SK-N-SH treated with all-trans-retinoic acid at 6 μM for 48 hours (cell line): ENCODE data around the gene MYEOV.

Source experiments
- ATAC-seq: fragments of 200-7000 bp; cut with Tn5 transposase; 3 replicates; pipeline ENCODE4 v1.9.1; 2020; ENCODE audit warnings: mild to moderate bottlenecking, moderate library complexity
- ARNTL ChIP-seq: fragments of 450-650 bp; formaldehyde crosslinking; IDR thresholded peaks from 2 replicates; pipeline ENCODE4 v1.5.0; 2020; ENCODE audit warnings: low read depth, mild to moderate bottlenecking, moderate library complexity, borderline replicate concordance
- BACH2 ChIP-seq: fragments of 250-450 bp; sonication (Bioruptor Pico); IDR thresholded peaks from 2 replicates; pipeline ENCODE4 v1.9.0; 2021; ENCODE audit warnings: mild to moderate bottlenecking, borderline replicate concordance
- CREB5 ChIP-seq: fragments of 250-450 bp; sonication (Bioruptor Pico); IDR thresholded peaks from 2 replicates; pipeline ENCODE4 v1.5.1; 2020; ENCODE audit warnings: low read depth, mild to moderate bottlenecking, moderate library complexity
- CSDC2 ChIP-seq: fragments of 250-450 bp; sonication (Bioruptor Pico); IDR thresholded peaks from 2 replicates; pipeline ENCODE4 v1.5.0; 2020; ENCODE audit warnings: mild to moderate bottlenecking, moderate library complexity
- ESRRG ChIP-seq: fragments of 250-450 bp; sonication (Bioruptor Pico); IDR thresholded peaks from 2 replicates; pipeline ENCODE4 v1.6.1; 2021; ENCODE audit warnings: mild to moderate bottlenecking
- GLIS3 ChIP-seq: fragments of 250-450 bp; sonication (Bioruptor Pico); IDR thresholded peaks from 2 replicates; pipeline ENCODE4 v1.5.0; 2020; ENCODE audit warnings: mild to moderate bottlenecking, moderate library complexity
- ISL1 ChIP-seq: fragments of 250-450 bp; sonication (Bioruptor Pico); IDR thresholded peaks from 2 replicates; pipeline ENCODE4 v2.1.2; 2022; ENCODE audit warnings: mild to moderate bottlenecking, moderate library complexity
- OSR1 ChIP-seq: fragments of 250-450 bp; sonication (Bioruptor Pico); IDR thresholded peaks from 2 replicates; pipeline ENCODE4 v1.8.0; 2022; ENCODE audit warnings: moderate library complexity, mild to moderate bottlenecking, inconsistent platforms
- PATZ1 ChIP-seq: fragments of 250-450 bp; sonication (Bioruptor Pico); IDR thresholded peaks from 2 replicates; pipeline ENCODE4 v1.8.0; 2020; ENCODE audit warnings: mild to moderate bottlenecking, moderate library complexity, borderline replicate concordance
- POU6F1 ChIP-seq: fragments of 250-450 bp; sonication (Bioruptor Pico); IDR thresholded peaks from 2 replicates; pipeline ENCODE4 v1.8.0; 2021; ENCODE audit warnings: low read depth, mild to moderate bottlenecking, moderate library complexity, borderline replicate concordance
- PPARA ChIP-seq: fragments of 250-450 bp; sonication (Bioruptor Pico); IDR thresholded peaks from 2 replicates; pipeline ENCODE4 v1.5.0; 2020; ENCODE audit warnings: mild to moderate bottlenecking, borderline replicate concordance
- RARB ChIP-seq: fragments of 250-450 bp; sonication (Bioruptor Pico); IDR thresholded peaks from 2 replicates; pipeline ENCODE4 v1.8.0; 2021; ENCODE audit warnings: mild to moderate bottlenecking, moderate library complexity
- SNAI2 ChIP-seq: fragments of 250-450 bp; sonication (Bioruptor Pico); IDR thresholded peaks from 2 replicates; pipeline ENCODE4 v1.5.0; 2020; ENCODE audit warnings: mild to moderate bottlenecking, moderate library complexity
- TCF4 ChIP-seq: fragments of 250-450 bp; sonication (Bioruptor Pico); IDR thresholded peaks from 2 replicates; pipeline ENCODE4 v1.8.0; 2021; ENCODE audit warnings: mild to moderate bottlenecking, moderate library complexity, borderline replicate concordance
- TSHZ2 ChIP-seq: fragments of 250-450 bp; sonication (Bioruptor Pico); IDR thresholded peaks from 2 replicates; pipeline ENCODE4 v1.5.0; 2020; ENCODE audit warnings: mild to moderate bottlenecking, moderate library complexity
- ZC3H10 ChIP-seq: fragments of 250-450 bp; sonication (Bioruptor Pico); IDR thresholded peaks from 2 replicates; pipeline ENCODE4 v1.5.1; 2021; ENCODE audit warnings: mild to moderate bottlenecking, moderate library complexity
- ZFP3 ChIP-seq: fragments of 250-450 bp; sonication (Bioruptor Pico); IDR thresholded peaks from 2 replicates; pipeline ENCODE4 v1.5.0; 2020; ENCODE audit warnings: mild to moderate bottlenecking, moderate library complexity
- ZFP30 ChIP-seq: fragments of 450-650 bp; formaldehyde crosslinking; IDR thresholded peaks from 2 replicates; pipeline ENCODE4 v1.5.0; 2022; ENCODE audit warnings: mild to moderate bottlenecking, moderate library complexity
- ZNF565 ChIP-seq: fragments of 450-650 bp; formaldehyde crosslinking; conservative IDR thresholded peaks from 2 replicates; pipeline ENCODE4 v1.5.0; 2020; ENCODE audit warnings: low read depth, mild to moderate bottlenecking, moderate library complexity
- ZNF70 ChIP-seq: fragments of 450-650 bp; formaldehyde crosslinking; IDR thresholded peaks from 2 replicates; pipeline ENCODE4 v1.5.0; 2020; ENCODE audit warnings: mild to moderate bottlenecking, moderate library complexity
- ZNF8 ChIP-seq: fragments of 450-650 bp; formaldehyde crosslinking; IDR thresholded peaks from 2 replicates; pipeline ENCODE4 v1.5.0; 2020; ENCODE audit warnings: mild to moderate bottlenecking, moderate library complexity

MYEOV gene

GRCh38 chr11:69310934-69311766, 17.2 kb downstream of the MYEOV start:
- TF ChIP-seq TCF4 (CRISPR knock-in tag) (no peak), ZC3H10 (CRISPR knock-in tag) (no peak), ZFP30 (CRISPR knock-in tag) (no peak), POU6F1 (CRISPR knock-in tag) (no peak), ZFP3 (CRISPR knock-in tag) (no peak), ESRRG (CRISPR knock-in tag) (no peak), CREB5 (no peak), BACH2 (CRISPR knock-in tag) (no peak), PPARA (CRISPR knock-in tag) (no peak), PATZ1 (CRISPR knock-in tag) (no peak), GLIS3 (CRISPR knock-in tag) (no peak), SNAI2 (CRISPR knock-in tag) (no peak), OSR1 (CRISPR knock-in tag) (no peak), ARNTL (no peak), ISL1 (CRISPR knock-in tag) (no peak), ZNF8 (CRISPR knock-in tag) (no peak), ZNF565 (CRISPR knock-in tag) (no peak), TSHZ2 (CRISPR knock-in tag) (no peak), RARB (CRISPR knock-in tag) (no peak)

GRCh38 chr11:69311767-69312385, 17.9 kb downstream of the MYEOV start:
- no peak for ATAC-seq
- TF ChIP-seq TCF4 (CRISPR knock-in tag) (no peak), TSHZ2 (CRISPR knock-in tag) (no peak), CREB5 (no peak), CSDC2 (CRISPR knock-in tag) (no peak), SNAI2 (CRISPR knock-in tag) (no peak), ZFP30 (CRISPR knock-in tag) (no peak), ARNTL (no peak), ZNF565 (CRISPR knock-in tag) (no peak), OSR1 (CRISPR knock-in tag) (no peak), POU6F1 (CRISPR knock-in tag) (no peak), ZNF70 (no peak), BACH2 (CRISPR knock-in tag) (no peak), ESRRG (CRISPR knock-in tag) (no peak), ZFP3 (CRISPR knock-in tag) (no peak), GLIS3 (CRISPR knock-in tag) (no peak), PATZ1 (CRISPR knock-in tag) (no peak)

More at GRCh38 chr11:69310934-69311766, 17.2 kb downstream of the MYEOV start:
- no peak for ATAC-seq
